ENCODE measurements around the gene HOXD8. TPM values are rescaled to one million over a fixed set of nuclear protein-coding genes. Genes with fewer than 3 reads are reported as not detected.

Gene HOXD8
- total RNA-seq, 1 donor from 2014 or later: not detected

DNA sequence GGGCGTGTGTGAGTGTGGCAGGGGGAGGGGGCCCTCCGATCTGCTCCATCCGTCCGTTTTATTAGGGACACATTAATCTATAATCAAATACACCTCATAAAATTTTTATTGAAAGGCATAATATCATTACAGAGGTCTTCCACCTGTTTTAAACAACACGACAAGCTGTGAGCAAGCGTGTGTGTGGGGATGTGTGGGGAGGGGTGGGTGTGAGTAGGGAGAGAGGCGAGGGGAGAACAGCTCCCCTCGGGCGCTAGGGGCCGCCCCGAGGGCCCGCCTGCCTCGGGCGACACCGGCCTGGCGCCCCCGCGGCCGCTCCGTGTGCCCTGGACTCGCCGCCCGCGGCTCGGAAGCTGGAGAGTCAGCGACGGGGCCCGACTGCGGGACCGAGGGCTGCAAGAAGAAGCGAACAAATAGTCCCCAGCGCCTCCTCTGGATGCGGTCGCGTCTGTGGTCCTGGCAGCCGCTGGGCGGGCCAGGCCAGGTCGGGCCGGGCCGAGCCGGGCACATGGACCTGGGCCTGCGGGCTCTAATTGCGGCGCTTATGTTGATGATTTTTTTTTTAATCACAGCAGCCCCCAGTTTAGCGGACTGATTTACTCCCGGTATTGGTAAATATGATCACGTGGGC, 7.3 kb upstream of the HOXD8 start:
- H3K27me3 Mint-ChIP-seq: peaks cover 92% of the 10 kb centered on the region
- H3K36me3 Mint-ChIP-seq (ENCODE audit: insufficient read depth): no peaks in the 10 kb centered on the region
- no peak for DNase-seq (ENCODE audit: low spot score, unreplicated experiment)
- peak overlapping the region; percentile 61 for H3K4me3 Mint-ChIP-seq (ENCODE audit: low read depth)
- no peaks in the 10 kb centered on the region for H3K4me1 Mint-ChIP-seq (ENCODE audit: low read depth)
- H3K27ac Mint-ChIP-seq: no peak overlapping the region
- H3K9me3 Mint-ChIP-seq (ENCODE audit: low read depth): no peaks in the 10 kb centered on the region
- TF ChIP-seq, protein P1, sequence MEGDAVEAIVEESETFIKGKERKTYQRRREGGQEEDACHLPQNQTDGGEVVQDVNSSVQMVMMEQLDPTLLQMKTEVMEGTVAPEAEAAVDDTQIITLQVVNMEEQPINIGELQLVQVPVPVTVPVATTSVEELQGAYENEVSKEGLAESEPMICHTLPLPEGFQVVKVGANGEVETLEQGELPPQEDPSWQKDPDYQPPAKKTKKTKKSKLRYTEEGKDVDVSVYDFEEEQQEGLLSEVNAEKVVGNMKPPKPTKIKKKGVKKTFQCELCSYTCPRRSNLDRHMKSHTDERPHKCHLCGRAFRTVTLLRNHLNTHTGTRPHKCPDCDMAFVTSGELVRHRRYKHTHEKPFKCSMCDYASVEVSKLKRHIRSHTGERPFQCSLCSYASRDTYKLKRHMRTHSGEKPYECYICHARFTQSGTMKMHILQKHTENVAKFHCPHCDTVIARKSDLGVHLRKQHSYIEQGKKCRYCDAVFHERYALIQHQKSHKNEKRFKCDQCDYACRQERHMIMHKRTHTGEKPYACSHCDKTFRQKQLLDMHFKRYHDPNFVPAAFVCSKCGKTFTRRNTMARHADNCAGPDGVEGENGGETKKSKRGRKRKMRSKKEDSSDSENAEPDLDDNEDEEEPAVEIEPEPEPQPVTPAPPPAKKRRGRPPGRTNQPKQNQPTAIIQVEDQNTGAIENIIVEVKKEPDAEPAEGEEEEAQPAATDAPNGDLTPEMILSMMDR (IDR thresholded peaks at IDR 0.05; ENCODE audit: unreplicated experiment): no peak

GRCh38 chr2:176122683-176123410, 6.7 kb upstream of the HOXD8 start, which contains the start of gene HOXD9:
Gene HOXD9 (plus strand): TSS chr2:176122719. CDS start chr2:176122769, 50 bp downstream.
- H3K27ac Mint-ChIP-seq: no peak within 1 kb of the TSS
- no peaks in the 10 kb centered on the region for H3K4me1 Mint-ChIP-seq (ENCODE audit: low read depth)
- H3K27me3 Mint-ChIP-seq: peaks cover 92% of the 10 kb centered on the region
- H3K4me3 Mint-ChIP-seq (ENCODE audit: low read depth): peak within 1 kb of the TSS; percentile 61
- TF ChIP-seq, protein P1 (IDR thresholded peaks at IDR 0.05; ENCODE audit: unreplicated experiment): no peak
- no peak for DNase-seq (ENCODE audit: low spot score, unreplicated experiment)
- H3K36me3 Mint-ChIP-seq (ENCODE audit: insufficient read depth): no peaks in the 10 kb centered on the region
- no peaks in the 10 kb centered on the region for H3K9me3 Mint-ChIP-seq (ENCODE audit: low read depth)

DNA sequence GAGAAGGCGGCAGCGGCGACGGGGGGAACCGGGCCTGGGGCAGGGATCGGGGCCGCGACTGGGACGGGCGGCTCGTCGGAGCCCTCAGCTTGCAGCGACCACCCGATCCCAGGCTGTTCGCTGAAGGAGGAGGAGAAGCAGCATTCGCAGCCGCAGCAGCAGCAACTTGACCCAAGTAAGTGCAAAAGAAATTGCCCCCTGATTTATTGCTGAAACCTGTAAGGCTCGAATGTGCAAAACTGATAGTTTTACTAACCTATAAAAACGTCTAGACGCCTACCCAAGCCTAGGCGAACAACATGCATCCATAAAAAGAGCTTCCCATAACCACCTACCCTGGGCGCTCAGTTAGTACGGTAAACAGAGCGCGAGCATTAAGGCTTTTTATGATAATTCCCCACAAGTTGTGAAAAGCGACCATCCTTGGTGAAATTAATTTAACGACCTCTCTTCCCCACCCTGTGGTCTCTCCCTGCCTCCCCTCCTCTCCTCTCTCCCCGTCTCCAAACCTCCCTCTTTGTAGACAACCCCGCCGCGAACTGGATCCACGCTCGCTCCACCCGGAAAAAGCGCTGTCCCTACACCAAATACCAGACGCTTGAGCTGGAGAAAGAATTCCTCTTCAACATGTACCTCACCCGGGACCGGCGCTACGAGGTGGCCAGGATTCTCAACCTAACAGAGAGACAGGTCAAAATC, 5.9 kb upstream of the HOXD8 start:
- TF ChIP-seq, protein P1 (IDR thresholded peaks at IDR 0.05; ENCODE audit: unreplicated experiment): no peak
- no peak for DNase-seq (ENCODE audit: low spot score, unreplicated experiment)
- peak overlapping the region; percentile 12 for H3K4me3 Mint-ChIP-seq (ENCODE audit: low read depth)
- H3K27ac Mint-ChIP-seq: no peak overlapping the region
- H3K36me3 Mint-ChIP-seq (ENCODE audit: insufficient read depth): no peaks in the 10 kb centered on the region
- no peaks in the 10 kb centered on the region for H3K9me3 Mint-ChIP-seq (ENCODE audit: low read depth)
- H3K27me3 Mint-ChIP-seq: peaks cover 92% of the 10 kb centered on the region
- no peaks in the 10 kb centered on the region for H3K4me1 Mint-ChIP-seq (ENCODE audit: low read depth)

GRCh38 chr2:176124110-176124946, 5.2 kb upstream of the HOXD8 start:
- Mint-ChIP-seq H3K27me3 (peaks cover 92% of the 10 kb centered on the region), H3K9me3 (ENCODE audit: low read depth) (no peaks in the 10 kb centered on the region), H3K36me3 (ENCODE audit: insufficient read depth) (no peaks in the 10 kb centered on the region), H3K27ac (no peak overlapping the region), H3K4me3 (ENCODE audit: low read depth) (peak overlapping the region; percentile 12), H3K4me1 (ENCODE audit: low read depth) (no peaks in the 10 kb centered on the region)
- TF ChIP-seq, protein P1 (IDR thresholded peaks at IDR 0.05; ENCODE audit: unreplicated experiment): no peak
- no peak for DNase-seq (ENCODE audit: low spot score, unreplicated experiment)

All from progenitor cell of endocrine pancreas (in vitro differentiated cells).